ES-I3 (cell line): ENCODE results near the gene COBL.

Experiments used
- H3K36me3 ChIP-seq: 2 replicates; pipeline ENCODE4 v1.6.1; 2013; ENCODE audit warnings: mild to moderate bottlenecking, low read length, control low read depth, moderate library complexity; ENCODE audit not compliant: insufficient read depth
- H3K4me1 ChIP-seq: 2 replicates; pipeline ENCODE4 v1.6.1; 2013; ENCODE audit warnings: mild to moderate bottlenecking, control low read depth, low read length; ENCODE audit not compliant: insufficient read depth
- H3K9ac ChIP-seq: 2 replicates; pipeline ENCODE4 v1.6.1; 2013; ENCODE audit warnings: low read depth, mild to moderate bottlenecking, low read length, moderate library complexity
- H3K9me3 ChIP-seq: 2 replicates; pipeline ENCODE4 v1.6.1; 2013; ENCODE audit warnings: mild to moderate bottlenecking, low read length, moderate library complexity; ENCODE audit not compliant: control insufficient read depth, insufficient read depth

The COBL gene

GRCh38 chr7:51340029-51340838 lies 23.6 kb upstream of the COBL start:
- Histone ChIP-seq H3K36me3 (no peaks in the 10 kb centered on the region), H3K9me3 (no peaks in the 10 kb centered on the region), H3K9ac (no peak overlapping the region), H3K4me1 (no peaks in the 10 kb centered on the region)

- Histone ChIP-seq H3K9me3 (no peaks in the 10 kb centered on the region), H3K36me3 (no peaks in the 10 kb centered on the region), H3K9ac (no peak overlapping the region), H3K4me1 (no peaks in the 10 kb centered on the region; the same call in 1 of the 2 replicates)
Measured at GRCh38 chr7:51335057-51335456, 18.4 kb upstream of the COBL start.

DNA sequence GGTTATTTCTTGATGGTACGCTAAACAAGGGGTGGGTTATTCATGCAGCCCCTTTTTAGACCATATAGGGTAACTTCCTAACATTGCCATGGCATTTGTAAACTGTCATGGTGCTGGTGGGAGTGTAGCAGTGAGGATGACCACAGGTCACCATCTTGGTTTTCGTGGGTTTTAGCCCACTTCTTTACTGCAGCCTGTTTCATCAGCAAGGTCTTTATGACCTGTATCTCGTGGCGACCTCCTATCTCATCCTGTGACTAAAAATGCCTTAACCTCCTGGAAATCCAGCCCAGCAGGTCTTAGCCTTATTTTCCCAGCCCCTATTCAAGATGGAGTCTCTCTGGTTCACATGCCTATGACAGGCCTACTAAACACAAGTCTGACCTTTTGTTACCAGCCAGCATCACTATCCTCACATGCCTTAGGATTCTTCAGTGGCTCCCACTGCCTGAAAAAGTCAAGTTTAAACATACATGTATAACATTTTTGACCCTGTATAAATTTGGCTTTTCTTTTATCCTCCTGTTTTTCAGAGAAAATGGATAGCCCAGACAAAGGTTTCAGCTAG lies 13.2 kb upstream of the COBL start:
- Histone ChIP-seq H3K4me1 (peaks cover 25% of the 10 kb centered on the region), H3K9me3 (no peaks in the 10 kb centered on the region), H3K9ac (no peak overlapping the region), H3K36me3 (no peaks in the 10 kb centered on the region)

GRCh38 chr7:51328351-51328801 lies 11.8 kb upstream of the COBL start:
- peak overlapping the region; percentile 52; the same call in 1 of the 2 replicates for H3K9ac ChIP-seq
- no peaks in the 10 kb centered on the region for H3K36me3 ChIP-seq
- H3K4me1 ChIP-seq, result peaks cover 31% of the 10 kb centered on the region
- H3K9me3 ChIP-seq, result no peaks in the 10 kb centered on the region

DNA sequence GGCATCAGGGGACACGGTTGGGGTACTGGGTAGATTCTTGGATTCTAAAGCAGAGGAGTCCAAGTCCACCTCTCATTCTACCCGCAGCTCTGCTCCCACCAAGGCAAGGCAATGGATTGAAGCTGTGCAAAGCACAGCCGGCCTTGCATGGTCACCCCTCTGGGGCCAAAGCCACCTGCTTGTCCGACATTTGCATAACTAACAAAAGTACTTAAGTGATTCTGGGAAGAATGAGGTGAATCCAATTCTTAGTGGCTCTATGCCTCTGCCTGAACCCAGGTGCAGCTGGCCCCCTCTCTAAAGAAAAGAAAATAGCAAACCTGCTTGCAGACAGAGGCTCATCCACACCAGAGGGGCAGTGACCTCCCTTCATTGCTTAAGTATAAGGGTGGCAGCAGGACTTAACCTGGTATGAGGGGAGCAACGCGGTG lies 10.7 kb upstream of the COBL start:
- Histone ChIP-seq H3K4me1 (peaks cover 31% of the 10 kb centered on the region), H3K36me3 (no peaks in the 10 kb centered on the region), H3K9me3 (no peaks in the 10 kb centered on the region), H3K9ac (peak overlapping the region; percentile 52)

- Histone ChIP-seq H3K4me1 (peaks cover 31% of the 10 kb centered on the region), H3K9me3 (no peaks in the 10 kb centered on the region), H3K9ac (peak overlapping the region; percentile 52), H3K36me3 (no peaks in the 10 kb centered on the region)
Measured at GRCh38 chr7:51326656-51327286, 10.2 kb upstream of the COBL start.

DNA sequence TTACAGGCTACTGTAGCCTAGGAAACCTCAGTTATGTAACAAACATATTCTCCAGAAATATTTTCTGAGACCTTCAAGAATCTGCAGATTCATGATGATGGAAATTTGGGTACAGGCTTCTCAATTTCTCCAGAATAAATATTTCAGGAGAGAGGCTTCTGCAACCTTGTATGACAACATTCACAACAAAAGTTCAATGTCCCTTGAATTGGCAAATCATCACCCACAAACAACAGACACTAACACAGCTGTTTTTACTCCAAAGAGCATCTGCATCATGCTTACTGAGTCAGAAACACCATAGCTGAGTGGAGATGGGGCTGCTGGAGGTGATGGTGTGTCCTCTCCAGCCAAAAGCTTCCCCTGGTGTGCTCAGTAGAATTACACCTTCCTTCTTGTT lies 9.3 kb upstream of the COBL start:
- Histone ChIP-seq H3K4me1 (peaks cover 31% of the 10 kb centered on the region), H3K9me3 (no peaks in the 10 kb centered on the region), H3K9ac (no peak overlapping the region), H3K36me3 (no peaks in the 10 kb centered on the region)

DNA sequence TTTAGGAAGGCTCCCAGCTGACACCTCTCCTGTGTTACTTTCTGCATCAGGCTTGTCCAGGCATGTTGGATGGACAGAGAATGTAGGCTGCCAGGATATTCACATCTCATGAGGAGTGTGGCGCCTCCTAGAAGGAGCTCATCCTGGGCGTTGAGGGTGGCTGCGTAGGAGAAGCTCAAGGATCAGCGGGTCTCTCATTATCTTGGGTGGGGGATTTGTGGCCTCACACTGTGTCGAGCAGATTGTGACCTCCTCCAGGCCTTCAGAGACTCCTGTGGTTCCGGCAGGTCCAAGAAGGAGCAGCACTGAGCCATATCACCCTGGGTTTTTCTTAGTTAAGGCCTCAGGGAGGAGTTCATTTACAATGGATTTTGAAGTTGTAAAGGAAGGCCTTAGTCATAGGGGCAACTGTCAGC lies 8.7 kb upstream of the COBL start:
- Histone ChIP-seq H3K4me1 (peaks cover 31% of the 10 kb centered on the region), H3K36me3 (no peaks in the 10 kb centered on the region), H3K9ac (0 out of 2 replicates have a peak overlapping the region, but pooled peaks have one; percentile 11), H3K9me3 (no peaks in the 10 kb centered on the region)

GRCh38 chr7:51324206-51324898 lies 7.7 kb upstream of the COBL start:
- H3K36me3 ChIP-seq, result no peaks in the 10 kb centered on the region
- H3K9me3 ChIP-seq, result no peaks in the 10 kb centered on the region
- H3K9ac ChIP-seq, result no peak overlapping the region
- peaks cover 31% of the 10 kb centered on the region for H3K4me1 ChIP-seq

GRCh38 chr7:51321961-51322515 lies 5.4 kb upstream of the COBL start:
- no peak overlapping the region for H3K9ac ChIP-seq
- H3K4me1 ChIP-seq, result peaks cover 28% of the 10 kb centered on the region
- H3K9me3 ChIP-seq, result no peaks in the 10 kb centered on the region
- H3K36me3 ChIP-seq, result no peaks in the 10 kb centered on the region

DNA sequence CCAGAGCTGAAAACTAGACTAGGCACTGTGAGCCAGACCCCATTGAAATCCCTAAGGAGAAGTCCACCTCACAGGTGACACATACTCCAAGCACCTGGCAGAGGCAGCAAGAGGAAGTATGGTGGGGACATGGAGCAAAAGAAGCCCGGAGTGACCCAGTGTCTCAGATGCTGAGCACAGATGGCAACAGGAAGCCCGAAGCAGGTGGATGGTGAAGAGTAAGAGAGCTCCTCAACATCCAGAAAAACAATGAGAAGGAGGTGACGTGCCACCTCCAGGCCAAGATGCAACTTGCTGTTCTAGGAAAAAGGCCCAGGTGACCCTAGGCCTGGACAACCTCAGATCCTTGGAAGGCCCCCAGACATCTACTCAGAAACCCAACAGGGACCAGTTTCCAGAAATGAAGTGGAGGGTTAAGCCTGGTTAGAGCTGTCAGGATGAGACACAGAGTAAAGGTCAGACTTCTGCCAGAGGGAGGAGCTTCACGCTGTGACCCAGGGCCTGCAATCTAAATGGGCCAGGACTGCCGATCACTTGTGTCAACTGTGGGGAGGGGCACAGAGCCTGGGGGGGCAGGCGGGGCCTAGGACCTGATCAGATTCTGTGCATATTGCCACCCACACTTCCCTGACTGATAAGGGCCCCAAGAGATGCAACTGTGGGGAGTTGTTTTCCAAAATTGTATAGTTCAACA lies 2.4 kb upstream of the COBL start:
- Histone ChIP-seq H3K9ac (no peak overlapping the region), H3K36me3 (no peaks in the 10 kb centered on the region), H3K4me1 (peaks cover 11% of the 10 kb centered on the region; the same call in 1 of the 2 replicates), H3K9me3 (no peaks in the 10 kb centered on the region)

GRCh38 chr7:51318001-51318400 lies 1.4 kb upstream of the COBL start:
- Histone ChIP-seq H3K4me1 (peaks cover 21% of the 10 kb centered on the region), H3K9me3 (no peaks in the 10 kb centered on the region), H3K9ac (peak overlapping the region; percentile 67; the same call in 1 of the 2 replicates), H3K36me3 (no peaks in the 10 kb centered on the region)

DNA sequence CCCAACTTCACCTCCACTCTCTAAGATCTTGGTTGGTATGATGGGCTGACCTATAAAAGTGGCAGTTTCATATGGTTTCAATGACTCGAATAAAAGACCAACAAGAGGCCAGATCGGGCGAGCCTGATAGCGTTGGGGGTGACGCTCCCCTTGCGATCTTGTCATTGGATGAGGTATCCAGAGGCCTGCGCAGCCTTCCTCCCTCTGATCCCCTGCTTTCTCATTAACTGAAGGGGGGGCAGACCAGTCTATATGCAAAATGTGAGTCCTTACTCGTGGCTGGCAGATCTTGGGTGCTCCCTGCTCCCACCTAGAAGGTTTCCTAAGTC lies 937 bp upstream of the COBL start:
- Histone ChIP-seq H3K4me1 (peaks cover 22% of the 10 kb centered on the region), H3K9ac (peak overlapping the region; percentile 67), H3K36me3 (no peaks in the 10 kb centered on the region), H3K9me3 (no peaks in the 10 kb centered on the region)

DNA sequence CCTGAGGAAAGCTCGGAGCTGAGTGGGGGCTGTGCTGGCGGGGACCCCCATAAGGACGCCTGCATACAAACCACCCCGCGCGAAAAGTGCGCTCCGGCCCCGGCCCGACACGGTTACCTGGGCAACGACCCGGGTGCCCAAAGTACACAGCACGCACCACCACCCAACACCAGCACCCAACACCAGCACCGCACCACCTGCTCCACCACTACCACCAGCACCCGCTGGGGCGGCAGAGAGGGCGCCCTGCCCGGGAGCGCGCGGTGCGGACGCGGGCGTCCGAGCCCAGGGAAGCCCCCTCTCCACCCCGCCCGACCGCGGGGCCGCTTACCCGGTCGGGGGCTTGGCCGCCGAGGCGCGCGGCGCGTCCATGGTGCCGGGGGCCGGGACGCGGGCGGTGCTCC lies 345 bp downstream of the COBL start:
- H3K4me1 ChIP-seq, result peaks cover 25% of the 10 kb centered on the region
- H3K9me3 ChIP-seq, result no peaks in the 10 kb centered on the region
- H3K36me3 ChIP-seq, result no peaks in the 10 kb centered on the region
- H3K9ac ChIP-seq, result peak overlapping the region; percentile 88
